Caki2 (cell line): ENCODE data around the gene DDX47. TPM values are rescaled to one million over a fixed set of nuclear protein-coding genes. Genes with fewer than 3 reads are reported as not detected.
"Not testable (repeated sequence)": the region's sequence is repeated elsewhere in the genome, so short reads cannot be mapped to it uniquely, and the experiment has no call there.

ENCODE experiments used
- DNase-seq: peaks from one replicate; pipeline ENCODE4 v3.0.0-alpha.2; 2015; ENCODE audit warnings: low read depth
- in situ Hi-C: cut with HindIII; loops from 2 replicates; pipeline ENCODE4 v1.10.0; 2016; ENCODE audit warnings: low sequenced_read_pairs, low pct_unique_long_range_greater_than_20kb, mixed read lengths
- total RNA-seq: library from RNA; depleted of rRNA; stranded (reverse); fragments of >200 nt; shearing (Covaris generic); gene quantifications from 2 replicates; pipeline ENCODE4 v1.2.3, GENCODE V29; 2014; ENCODE audit warnings: low replicate concordance; rRNA removed

DDX47 gene
- total RNA-seq, 1 experiment from 2014 or later, result 114 TPM

DNA sequence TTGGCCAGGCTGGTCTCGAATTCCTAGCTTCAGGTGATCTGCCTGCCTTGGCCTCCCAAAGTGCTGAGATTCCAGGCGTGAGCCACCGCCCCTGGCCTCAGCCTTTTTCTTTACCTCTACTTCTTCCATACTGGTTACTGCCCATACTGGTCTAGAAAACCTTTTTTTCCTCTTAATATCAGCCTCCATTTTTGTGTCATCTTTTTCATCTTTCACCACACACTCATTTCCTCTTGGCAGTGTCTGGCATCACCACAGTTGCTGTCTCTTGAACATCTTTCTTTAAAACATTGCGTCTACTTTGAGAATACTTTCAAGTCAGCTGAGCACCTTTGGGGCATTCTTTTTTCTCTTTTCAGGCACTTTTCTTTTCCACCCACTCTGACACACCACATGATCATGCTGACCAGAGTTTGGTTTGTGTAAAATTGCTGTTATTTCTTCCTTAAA, 32.7 kb downstream of the DDX47 start:
- DNase-seq, result no peak
- in situ Hi-C loops, result no loop called here

DNA sequence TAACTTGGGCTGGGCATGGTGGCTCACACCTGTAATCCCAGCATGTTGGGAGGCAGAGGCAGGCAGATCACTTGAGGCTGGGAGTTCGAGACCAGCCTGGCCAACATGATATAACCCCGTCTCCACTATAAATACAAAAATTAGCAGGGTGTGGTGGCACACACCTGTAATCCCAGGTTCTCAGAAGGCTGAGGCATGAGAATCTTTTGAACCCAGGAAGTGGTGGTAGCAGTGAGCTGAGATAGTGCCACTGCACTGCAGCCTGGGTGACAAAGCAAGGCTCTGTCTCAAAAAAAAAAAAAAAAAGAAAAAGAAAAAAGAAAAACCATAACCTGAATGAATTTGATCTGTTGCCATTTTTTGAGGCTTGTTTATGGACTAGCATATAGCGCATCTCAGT, 33.6 kb downstream of the DDX47 start:
- in situ Hi-C loops, DNase-seq: not testable (repeated sequence)

DNA sequence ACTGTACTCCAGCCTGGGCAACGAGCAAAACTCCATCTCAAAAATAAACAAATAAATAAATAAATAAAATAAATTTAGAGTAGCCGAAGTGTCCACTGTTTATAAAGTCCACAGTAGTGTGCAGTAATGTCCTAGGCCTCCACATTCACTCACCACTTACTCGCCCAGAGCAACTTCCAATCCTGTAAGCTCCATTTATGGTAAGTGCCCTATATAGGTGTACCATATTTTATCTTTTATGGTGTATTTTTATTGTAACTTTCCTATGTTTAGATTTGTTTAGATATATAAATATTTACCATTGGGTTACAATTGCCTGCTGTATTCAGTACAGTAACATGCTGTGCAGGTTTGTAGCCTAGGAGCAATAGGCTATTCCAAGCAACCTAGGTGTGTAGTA, 40.3 kb downstream of the DDX47 start:
- no peak for DNase-seq
- in situ Hi-C loops, result no loop called here

DNA sequence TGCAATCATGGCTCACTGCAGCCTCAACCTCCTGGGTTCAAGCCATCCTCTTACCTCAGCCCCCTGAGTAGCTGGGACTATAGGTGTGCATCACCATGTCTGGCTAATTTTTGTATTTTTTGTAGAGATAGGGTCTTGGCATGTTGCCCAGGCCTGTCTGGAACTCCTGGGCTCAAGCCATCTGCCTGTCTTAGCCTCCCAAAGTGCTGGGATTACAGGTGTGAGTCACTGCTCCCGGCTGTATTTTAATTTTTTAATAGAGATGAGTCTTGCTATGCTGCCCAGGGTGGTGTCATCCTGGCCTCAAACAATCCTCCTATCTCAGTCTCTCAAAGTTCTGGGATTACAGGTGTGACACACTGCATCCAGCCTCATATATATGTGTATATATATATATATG, 46.5 kb downstream of the DDX47 start:
- no peak for DNase-seq
- in situ Hi-C loops, result no loop called here

DNA sequence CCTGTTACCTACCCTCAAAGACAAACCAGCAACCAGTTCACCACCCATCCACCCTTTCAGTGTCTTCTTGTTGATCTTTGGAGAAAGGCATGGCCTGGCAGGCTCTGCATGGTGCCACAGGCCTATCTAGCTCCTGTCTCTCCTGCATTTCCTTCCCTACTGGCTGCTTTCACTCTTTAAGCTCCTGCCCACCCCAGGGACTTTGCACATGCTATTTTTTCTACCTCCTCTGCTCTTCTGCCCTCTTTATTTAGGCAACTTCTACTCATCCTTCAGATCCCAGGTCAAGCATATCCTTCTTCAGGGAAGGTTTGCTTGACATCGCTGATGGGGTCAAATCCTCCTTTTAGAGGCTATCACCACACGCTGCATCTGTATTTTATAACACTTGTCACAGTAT, 51.1 kb downstream of the DDX47 start:
- in situ Hi-C loops, result no loop called here
- no peak for DNase-seq

DNA sequence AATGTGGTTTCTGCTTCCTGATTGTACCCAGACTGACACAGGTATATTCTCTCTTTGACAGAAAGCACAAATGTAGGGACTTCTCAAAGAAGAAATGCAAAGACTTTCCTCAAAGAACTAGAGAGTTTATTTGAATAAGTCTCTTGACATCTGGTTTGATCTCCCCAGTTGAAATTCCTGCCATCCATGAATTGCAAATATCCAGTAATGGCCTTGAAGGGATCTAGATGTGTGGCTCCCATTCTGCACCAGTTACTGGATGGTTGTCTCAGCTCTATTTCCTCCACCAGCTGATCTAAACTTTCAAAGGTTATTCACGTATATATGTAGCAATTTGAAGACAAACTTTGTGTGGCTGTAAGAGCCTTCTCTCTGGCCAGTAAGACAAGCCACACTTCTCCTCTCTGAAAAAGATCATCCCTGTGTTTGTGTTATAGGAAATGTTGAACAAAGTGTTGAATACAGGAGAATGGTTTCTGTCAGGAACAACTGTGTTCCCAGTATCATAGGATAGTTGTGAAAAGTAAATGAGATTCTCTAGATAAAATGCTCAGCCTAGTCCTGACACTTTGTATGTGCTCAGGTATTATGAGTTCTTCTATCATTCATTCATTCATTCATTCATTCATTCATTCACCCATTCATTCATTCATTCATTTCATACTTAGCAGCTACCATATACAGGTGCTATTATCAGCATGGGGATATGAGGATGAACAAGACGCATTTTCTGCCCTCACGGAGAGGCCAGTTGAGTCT, 55.5 kb downstream of the DDX47 start:
- in situ Hi-C loops, result no loop called here
- no peak for DNase-seq

DNA sequence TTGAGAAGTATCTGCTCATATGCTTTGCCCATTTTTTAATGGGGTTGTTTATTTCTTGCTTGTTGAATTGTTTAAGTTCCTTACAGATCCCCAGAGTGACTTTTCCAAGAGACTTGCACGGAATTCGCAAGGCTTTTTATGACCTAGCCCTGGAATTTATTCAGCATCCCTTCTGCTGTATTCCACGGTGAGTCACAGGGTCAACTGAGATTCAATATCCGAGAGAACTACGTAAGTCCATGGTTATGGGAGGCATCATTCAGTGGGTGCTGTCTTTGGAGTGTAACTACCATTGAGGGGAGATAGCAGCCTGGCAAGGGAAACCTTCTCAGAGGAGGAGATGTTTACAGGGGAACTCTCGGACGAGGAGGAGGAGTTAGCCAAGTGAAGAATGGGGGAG, 57.3 kb downstream of the DDX47 start:
- in situ Hi-C loops, result no loop called here
- DNase-seq, result peak; percentile 87

DNA sequence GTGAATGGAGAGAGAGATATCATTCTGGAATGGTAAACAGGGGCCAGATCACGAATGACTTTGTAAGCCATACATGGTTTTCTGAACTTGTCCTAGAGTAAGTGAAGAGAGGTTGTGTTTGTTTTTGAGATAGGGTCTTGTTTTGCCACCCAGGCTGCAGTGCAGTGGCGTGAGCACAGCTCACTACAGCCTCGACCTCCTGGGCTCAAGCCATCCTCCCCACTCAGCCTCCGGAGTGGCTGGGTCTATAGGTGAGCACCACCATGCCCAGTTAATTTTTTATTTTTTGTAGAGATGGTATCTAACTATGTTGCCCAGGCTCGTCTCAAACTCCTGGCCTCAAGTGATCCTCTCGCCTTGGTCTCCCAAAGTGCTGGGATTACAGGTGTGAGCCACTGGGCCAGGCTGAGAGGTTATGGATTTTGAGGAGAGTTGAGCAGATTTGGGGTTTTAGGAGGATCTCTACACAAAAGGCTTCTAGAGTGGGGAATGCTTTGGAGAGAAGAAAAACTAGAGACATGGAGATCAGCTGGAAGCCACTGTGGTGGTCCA, 58.5 kb downstream of the DDX47 start:
- in situ Hi-C loops, result no loop called here

DNA sequence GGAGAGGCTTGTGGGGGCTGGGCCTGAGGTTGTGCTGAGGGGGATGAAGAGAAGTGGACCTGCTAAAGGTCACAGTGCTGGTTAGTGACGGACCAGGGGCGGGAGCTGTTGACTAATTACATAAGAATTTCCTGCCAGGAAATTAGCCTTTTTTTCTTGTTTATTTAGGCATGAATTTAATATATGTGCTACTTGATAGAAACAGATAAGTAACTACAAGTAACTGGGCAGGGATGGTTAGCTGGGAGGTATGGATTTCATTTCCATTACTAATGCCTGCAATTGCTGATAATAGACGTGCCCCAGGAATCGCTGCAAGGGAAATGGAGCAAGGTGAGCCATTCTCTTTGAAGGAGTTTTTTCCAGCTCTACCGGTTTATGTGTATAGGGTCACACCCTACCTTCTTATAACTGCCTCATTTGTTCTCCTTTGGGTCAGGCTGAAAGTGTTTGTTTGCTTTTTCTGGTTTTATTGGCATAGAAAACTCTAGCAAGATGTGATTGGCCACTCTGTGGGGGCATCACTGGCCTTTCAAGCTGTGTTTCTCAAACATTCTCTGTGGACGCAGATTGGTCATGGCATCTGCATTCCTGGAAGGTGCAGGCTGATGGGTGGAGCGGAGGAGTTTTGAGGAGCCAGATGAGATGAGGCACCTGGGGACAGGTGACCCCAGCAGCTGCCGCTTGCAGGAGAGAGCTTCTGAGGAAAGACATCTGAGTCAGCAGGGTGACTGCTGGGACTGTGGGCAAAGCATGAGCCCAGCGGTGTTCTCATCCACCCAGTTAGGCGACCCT, 59.2 kb downstream of the DDX47 start:
- DNase-seq, result peak; percentile 95
- in situ Hi-C loops, result no loop called here

More for the DNA sequence above, 58.5 kb downstream of the DDX47 start:
- no peak for DNase-seq

DNA sequence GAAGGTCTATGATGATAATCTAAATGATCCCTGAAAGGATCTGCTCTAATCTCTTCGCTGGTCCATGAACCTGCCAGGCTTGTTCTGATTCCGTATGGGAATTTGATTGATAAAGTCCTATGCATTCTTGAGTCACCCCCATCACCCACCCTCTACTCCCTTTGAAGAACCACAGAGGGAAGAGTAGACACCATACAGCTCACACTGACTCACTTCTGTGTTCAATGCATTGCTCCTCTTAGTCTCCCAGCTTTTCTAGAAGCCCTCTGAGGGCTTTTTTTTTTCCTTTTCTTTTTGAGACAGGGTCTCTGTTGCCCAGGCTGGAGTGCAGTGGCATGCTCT, 59.8 kb downstream of the DDX47 start:
- in situ Hi-C loops, result no loop called here
- DNase-seq, result no peak

DNA sequence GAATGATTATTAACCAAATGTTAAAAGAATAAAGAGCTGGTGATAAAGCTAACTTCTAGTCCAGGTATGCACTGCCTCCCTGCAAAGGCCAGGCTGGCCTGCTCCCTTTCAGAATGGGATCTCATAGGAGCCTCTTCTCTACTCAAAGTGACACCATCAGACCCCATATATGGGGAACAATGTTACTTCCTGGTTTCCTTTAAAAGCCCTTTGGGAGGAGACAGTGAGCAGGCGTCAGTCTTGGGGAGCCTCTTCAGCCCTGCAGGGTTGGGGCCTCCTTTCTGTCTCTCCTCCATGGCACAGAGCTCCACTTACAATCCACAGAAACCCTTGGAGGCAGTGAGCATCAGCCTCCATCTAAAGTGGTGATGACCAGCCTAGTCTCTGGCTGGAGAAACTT, 60.9 kb downstream of the DDX47 start:
- no peak for DNase-seq
- in situ Hi-C loops, result no loop called here

DNA sequence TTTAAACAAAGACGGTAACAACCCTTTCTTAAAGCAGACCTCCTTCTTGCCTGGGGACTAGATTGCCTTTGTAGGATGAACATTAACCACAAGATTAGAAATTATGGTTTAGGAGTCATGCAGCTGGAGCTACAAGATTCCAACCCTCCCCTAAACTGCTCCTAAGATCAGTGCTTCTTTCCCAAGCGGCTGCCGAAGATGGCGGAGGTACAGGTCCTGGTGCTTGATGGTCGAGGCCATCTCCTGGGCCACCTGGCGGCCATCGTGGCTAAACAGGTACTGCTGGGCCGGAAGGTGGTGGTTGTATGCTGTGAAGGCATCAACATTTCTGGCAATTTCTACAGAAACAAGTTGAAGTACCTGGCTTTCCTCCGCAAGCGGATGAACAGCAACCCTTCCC, 62.2 kb downstream of the DDX47 start:
- DNase-seq, in situ Hi-C loops: not testable (repeated sequence)

DNA sequence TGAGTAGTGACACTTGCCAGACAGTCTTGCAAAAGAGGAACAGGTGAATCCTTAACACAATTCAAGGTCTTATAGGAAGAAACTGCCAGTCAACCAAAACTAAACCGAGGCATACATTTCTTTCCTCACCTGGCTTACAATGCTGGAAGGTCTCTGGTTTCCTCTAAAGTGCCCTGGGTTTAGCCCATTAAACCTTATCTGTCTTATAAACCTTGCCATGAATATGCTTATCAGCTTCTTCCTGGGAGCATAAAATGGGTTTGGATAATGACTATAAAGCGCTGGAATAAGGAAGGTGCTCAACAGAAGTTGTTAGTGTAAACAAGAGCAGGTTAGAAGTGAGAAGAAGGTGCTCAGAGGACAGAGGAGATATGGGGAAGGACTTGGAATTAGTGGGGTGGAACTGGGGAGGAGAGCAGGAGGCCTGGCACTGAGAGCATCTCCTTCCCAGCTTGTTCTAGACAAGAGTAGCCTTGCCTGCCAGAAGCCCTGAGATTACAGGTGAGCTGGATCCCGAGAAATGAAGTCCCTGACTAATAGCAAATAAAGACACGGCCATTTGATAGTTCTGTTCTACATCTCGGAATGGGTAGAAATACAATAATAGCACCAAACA, 64.1 kb downstream of the DDX47 start:
- DNase-seq, result no peak
- in situ Hi-C loops, result no loop called here

DNA sequence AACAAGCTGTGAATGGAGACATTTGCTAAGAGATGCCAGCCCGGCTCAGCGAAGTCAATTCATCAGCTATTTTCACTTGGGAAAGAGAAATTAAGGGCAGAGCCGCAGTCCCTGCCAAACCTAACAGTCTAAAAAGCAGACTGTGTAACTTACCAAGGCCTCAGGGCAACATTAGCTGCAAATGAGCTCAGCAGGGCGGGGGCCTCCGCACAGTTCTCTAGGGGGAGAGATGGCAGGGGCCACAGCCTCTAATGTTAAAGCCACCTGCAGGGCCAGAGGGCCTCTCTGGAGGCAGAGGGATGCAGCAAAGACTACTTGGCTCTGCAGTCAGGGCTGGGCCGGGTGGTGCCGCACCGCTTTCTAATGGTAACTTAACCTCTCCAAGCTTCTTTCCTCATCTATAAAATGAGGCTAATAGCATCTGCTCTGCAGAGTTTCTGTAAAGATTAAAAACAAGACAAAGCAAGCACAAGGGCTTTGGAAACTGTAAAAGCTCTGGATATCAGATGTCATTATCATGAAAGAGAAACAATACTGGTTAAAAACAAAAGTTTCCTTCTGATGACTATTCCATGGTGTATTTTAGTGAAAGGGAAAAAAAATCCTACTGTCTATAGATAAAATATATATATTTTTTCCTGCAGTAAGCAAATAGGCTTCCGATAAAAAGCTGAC, 64.8 kb downstream of the DDX47 start:
- in situ Hi-C loops, result no loop called here
- no peak for DNase-seq

Other genes with a start within 250 kb of the DDX47 start
- 9.6 and 16.0 TPM in 2 replicates for gene CREBL2, start 201.5 kb upstream of the DDX47 start, total RNA-seq
- 4.8 and 6.1 TPM in 2 replicates for gene GPR19, start 117.2 kb upstream of the DDX47 start, total RNA-seq
- 43.9 and 45.0 TPM in 2 replicates for gene CDKN1B, start 96.0 kb upstream of the DDX47 start, total RNA-seq
- gene APOLD1, start 27.7 kb upstream of the DDX47 start, total RNA-seq, result 5.1 and 8.4 TPM in 2 replicates
- gene GPRC5A, start 78.2 kb downstream of the DDX47 start, total RNA-seq, result 53.4 and 77.9 TPM in 2 replicates
- gene GPRC5D, start 138.8 kb downstream of the DDX47 start, total RNA-seq, result not detected in 2 replicates
- gene HEBP1, start 186.9 kb downstream of the DDX47 start, total RNA-seq, result 2.1 and 6.4 TPM in 2 replicates
- 2.5 and 6.7 TPM in 2 replicates for gene FAM234B, start 231.0 kb downstream of the DDX47 start, total RNA-seq